Measurements from ENCODE around the gene AMHR2.

DNA sequence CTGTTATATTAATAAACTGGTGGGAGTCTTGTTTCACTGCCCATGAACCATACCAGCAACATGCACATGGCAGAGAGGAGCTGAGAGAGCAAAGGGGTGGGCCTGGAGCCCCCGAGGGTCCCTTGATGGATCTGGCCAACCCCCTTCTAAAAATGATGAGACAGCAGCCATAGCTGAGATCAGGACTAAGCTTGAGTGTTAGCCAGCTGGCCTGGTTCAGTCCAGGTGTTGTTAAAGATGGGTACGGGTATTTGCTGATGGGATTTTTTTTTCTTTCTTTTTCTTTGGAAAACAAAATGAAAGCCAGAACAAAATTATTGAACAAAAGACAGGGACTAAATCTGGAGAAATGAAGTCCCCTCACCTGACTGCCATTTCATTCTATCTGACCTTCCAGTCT, 44.2 kb downstream of the AMHR2 start:
- TF ChIP-seq, protein P1, sequence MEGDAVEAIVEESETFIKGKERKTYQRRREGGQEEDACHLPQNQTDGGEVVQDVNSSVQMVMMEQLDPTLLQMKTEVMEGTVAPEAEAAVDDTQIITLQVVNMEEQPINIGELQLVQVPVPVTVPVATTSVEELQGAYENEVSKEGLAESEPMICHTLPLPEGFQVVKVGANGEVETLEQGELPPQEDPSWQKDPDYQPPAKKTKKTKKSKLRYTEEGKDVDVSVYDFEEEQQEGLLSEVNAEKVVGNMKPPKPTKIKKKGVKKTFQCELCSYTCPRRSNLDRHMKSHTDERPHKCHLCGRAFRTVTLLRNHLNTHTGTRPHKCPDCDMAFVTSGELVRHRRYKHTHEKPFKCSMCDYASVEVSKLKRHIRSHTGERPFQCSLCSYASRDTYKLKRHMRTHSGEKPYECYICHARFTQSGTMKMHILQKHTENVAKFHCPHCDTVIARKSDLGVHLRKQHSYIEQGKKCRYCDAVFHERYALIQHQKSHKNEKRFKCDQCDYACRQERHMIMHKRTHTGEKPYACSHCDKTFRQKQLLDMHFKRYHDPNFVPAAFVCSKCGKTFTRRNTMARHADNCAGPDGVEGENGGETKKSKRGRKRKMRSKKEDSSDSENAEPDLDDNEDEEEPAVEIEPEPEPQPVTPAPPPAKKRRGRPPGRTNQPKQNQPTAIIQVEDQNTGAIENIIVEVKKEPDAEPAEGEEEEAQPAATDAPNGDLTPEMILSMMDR (conservative IDR thresholded peaks at IDR 0.05): no peak
- no peak for TF ChIP-seq EZH2 (IDR thresholded peaks at IDR 0.05; ENCODE audit: low read depth)

Measured in PC-9 (cell line).